Measurements from ENCODE around the gene GNLY. TPM values are rescaled to one million over a fixed set of nuclear protein-coding genes. Genes with fewer than 3 reads are reported as not detected.

Gene GNLY
- total and polyA plus RNA-seq, 9 of the 15 experiments (the other 6 are each of a cell fraction or from before 2014, with no cell fraction given): not detected

DNA sequence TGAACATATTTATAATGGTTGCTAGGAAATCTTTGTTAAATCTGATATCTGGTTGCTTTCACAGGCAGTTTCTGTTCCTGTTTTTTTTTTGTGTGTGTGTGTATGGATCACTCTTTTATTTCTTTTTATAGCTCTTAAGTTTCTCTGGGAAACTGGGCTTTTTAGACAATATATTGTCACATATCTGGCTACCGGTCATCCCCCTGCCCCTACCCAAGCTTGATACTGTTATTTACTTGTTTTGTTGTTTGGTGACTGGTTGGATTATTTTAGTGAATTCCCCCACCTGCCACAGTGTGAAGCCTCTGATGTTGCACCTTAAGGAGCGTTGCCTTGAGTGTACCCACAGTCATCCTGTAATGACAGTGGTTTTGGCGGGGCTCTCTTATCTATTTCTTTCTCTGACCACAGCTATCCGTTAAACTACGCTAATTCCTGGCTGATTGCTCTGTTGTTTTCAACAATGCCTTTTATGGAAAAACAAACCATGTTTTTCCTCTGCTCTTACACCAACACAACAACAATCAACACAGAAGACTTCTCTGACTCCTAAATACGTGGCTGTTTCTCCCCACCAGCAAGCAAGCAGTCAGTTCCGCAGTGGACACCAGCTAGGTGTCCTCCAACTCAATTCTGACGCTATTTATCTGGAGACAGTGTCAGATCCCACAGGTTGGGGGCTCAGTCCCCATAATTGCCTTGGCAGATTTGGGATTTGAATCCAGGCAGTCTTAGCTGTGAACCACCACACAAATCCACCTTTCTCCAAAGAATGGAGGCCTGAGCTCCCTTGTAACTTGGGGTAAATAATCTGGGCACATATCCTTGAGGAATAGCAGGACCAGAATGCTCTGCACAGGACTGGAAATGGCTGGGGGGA lies 10.9 kb downstream of the GNLY start (continued):
- TF ChIP-seq, protein P1, sequence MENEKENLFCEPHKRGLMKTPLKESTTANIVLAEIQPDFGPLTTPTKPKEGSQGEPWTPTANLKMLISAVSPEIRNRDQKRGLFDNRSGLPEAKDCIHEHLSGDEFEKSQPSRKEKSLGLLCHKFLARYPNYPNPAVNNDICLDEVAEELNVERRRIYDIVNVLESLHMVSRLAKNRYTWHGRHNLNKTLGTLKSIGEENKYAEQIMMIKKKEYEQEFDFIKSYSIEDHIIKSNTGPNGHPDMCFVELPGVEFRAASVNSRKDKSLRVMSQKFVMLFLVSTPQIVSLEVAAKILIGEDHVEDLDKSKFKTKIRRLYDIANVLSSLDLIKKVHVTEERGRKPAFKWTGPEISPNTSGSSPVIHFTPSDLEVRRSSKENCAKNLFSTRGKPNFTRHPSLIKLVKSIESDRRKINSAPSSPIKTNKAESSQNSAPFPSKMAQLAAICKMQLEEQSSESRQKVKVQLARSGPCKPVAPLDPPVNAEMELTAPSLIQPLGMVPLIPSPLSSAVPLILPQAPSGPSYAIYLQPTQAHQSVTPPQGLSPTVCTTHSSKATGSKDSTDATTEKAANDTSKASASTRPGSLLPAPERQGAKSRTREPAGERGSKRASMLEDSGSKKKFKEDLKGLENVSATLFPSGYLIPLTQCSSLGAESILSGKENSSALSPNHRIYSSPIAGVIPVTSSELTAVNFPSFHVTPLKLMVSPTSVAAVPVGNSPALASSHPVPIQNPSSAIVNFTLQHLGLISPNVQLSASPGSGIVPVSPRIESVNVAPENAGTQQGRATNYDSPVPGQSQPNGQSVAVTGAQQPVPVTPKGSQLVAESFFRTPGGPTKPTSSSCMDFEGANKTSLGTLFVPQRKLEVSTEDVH (IDR thresholded peaks at IDR 0.05; ENCODE audit: low read depth, partially characterized antibody): peak; percentile 53
- peak; percentile 70; the same call in 1 of the 2 replicates for TF ChIP-seq EP300 (IDR thresholded peaks at IDR 0.05; ENCODE audit: low read length)
- no peak for TF ChIP-seq DPF2 (IDR thresholded peaks at IDR 0.05)
- no peak for TF ChIP-seq CHCHD3 (CRISPR knock-in tag; IDR thresholded peaks at IDR 0.05)
- peak; percentile 21; the same call in 1 of the 2 replicates for TF ChIP-seq ZNF175 (CRISPR knock-in tag; IDR thresholded peaks at IDR 0.05; ENCODE audit: low read depth)
- no peak for TF ChIP-seq FOXP1 (CRISPR knock-in tag; IDR thresholded peaks at IDR 0.05)
- no peak for TF ChIP-seq TARDBP (IDR thresholded peaks at IDR 0.05)
- TF ChIP-seq, protein P2, sequence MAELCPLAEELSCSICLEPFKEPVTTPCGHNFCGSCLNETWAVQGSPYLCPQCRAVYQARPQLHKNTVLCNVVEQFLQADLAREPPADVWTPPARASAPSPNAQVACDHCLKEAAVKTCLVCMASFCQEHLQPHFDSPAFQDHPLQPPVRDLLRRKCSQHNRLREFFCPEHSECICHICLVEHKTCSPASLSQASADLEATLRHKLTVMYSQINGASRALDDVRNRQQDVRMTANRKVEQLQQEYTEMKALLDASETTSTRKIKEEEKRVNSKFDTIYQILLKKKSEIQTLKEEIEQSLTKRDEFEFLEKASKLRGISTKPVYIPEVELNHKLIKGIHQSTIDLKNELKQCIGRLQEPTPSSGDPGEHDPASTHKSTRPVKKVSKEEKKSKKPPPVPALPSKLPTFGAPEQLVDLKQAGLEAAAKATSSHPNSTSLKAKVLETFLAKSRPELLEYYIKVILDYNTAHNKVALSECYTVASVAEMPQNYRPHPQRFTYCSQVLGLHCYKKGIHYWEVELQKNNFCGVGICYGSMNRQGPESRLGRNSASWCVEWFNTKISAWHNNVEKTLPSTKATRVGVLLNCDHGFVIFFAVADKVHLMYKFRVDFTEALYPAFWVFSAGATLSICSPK (IDR thresholded peaks at IDR 0.05; ENCODE audit: borderline replicate concordance): no peak
- TF ChIP-seq TRIM24 (IDR thresholded peaks at IDR 0.05): no peak
- TF ChIP-seq BACH1 (tag; IDR thresholded peaks at IDR 0.05): 0 out of 2 replicates have a peak, but pooled peaks have one; percentile 66
- no peak for TF ChIP-seq MXI1 (IDR thresholded peaks at IDR 0.05; ENCODE audit: low read depth, low read length)
- no peak for TF ChIP-seq ZNF445 (CRISPR knock-in tag; IDR thresholded peaks at IDR 0.05; ENCODE audit: low read depth)
- peak; percentile 17; the same call in 1 of the 2 replicates for TF ChIP-seq TEAD4 (IDR thresholded peaks at IDR 0.05; ENCODE audit: low read length)
- TF ChIP-seq TEAD4 (CRISPR knock-in tag; IDR thresholded peaks at IDR 0.05; ENCODE audit: borderline replicate concordance): no peak
- no peak for TF ChIP-seq NFE2L1 (tag; IDR thresholded peaks at IDR 0.05; ENCODE audit: borderline replicate concordance, low read depth)
- TF ChIP-seq, protein P3, sequence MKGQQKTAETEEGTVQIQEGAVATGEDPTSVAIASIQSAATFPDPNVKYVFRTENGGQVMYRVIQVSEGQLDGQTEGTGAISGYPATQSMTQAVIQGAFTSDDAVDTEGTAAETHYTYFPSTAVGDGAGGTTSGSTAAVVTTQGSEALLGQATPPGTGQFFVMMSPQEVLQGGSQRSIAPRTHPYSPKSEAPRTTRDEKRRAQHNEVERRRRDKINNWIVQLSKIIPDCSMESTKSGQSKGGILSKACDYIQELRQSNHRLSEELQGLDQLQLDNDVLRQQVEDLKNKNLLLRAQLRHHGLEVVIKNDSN (CRISPR knock-in tag; IDR thresholded peaks at IDR 0.05): no peak
- no peak for TF ChIP-seq ZBTB17 (CRISPR knock-in tag; IDR thresholded peaks at IDR 0.05)
- TF ChIP-seq, protein P4, sequence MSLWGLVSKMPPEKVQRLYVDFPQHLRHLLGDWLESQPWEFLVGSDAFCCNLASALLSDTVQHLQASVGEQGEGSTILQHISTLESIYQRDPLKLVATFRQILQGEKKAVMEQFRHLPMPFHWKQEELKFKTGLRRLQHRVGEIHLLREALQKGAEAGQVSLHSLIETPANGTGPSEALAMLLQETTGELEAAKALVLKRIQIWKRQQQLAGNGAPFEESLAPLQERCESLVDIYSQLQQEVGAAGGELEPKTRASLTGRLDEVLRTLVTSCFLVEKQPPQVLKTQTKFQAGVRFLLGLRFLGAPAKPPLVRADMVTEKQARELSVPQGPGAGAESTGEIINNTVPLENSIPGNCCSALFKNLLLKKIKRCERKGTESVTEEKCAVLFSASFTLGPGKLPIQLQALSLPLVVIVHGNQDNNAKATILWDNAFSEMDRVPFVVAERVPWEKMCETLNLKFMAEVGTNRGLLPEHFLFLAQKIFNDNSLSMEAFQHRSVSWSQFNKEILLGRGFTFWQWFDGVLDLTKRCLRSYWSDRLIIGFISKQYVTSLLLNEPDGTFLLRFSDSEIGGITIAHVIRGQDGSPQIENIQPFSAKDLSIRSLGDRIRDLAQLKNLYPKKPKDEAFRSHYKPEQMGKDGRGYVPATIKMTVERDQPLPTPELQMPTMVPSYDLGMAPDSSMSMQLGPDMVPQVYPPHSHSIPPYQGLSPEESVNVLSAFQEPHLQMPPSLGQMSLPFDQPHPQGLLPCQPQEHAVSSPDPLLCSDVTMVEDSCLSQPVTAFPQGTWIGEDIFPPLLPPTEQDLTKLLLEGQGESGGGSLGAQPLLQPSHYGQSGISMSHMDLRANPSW (CRISPR knock-in tag; IDR thresholded peaks at IDR 0.05): no peak
- no peak for TF ChIP-seq ZNF408 (CRISPR knock-in tag; IDR thresholded peaks at IDR 0.05; ENCODE audit: low read depth)
- TF ChIP-seq NFRKB (IDR thresholded peaks at IDR 0.05; ENCODE audit: low read depth): peak; percentile 35; the same call in 1 of the 2 replicates
- TF ChIP-seq SRSF9 (IDR thresholded peaks at IDR 0.05; ENCODE audit: borderline replicate concordance, low read depth, low read length): no peak
- no peak for TF ChIP-seq MCM5 (IDR thresholded peaks at IDR 0.05; ENCODE audit: low read depth)
